CD14-positive monocyte (primary cell): ENCODE measurements around the gene MACROH2A2. TPM values are rescaled to one million over a fixed set of nuclear protein-coding genes. Genes with fewer than 3 reads are reported as not detected.

Source experiments
- DNase-seq, 3 donors: peaks; one replicate each; pipeline ENCODE4 v3.0.0-alpha.2; 2011 to 2022
- H2AFZ ChIP-seq: 2 replicates; pipeline ENCODE4 v1.6.0; 2012; ENCODE audit warnings: mild to moderate bottlenecking, low read depth, low read length, inconsistent platforms; ENCODE audit not compliant: insufficient read depth, poor library complexity, severe bottlenecking
- H3K27ac ChIP-seq, 2 donors: 1 replicate in 1 of 2; 2 replicates in 1 of 2; pipeline ENCODE4 v1.5.1; 2012 to 2013; ENCODE audit warnings: low read length in 2 of 2, control low read depth in 1 of 2, inconsistent platforms in 1 of 2, low read depth in 1 of 2, mild to moderate bottlenecking in 1 of 2
- H3K27me3 ChIP-seq, 2 donors: one replicate each; pipeline versions ENCODE4 v1.6.0 to v1.6.1; 2011 to 2013; ENCODE audit warnings: low read length in 2 of 2; ENCODE audit not compliant: control insufficient read depth in 2 of 2, insufficient read depth in 2 of 2
- H3K36me3 ChIP-seq, 2 donors: replicated peaks in 1 of 2; 1 replicate in 1 of 2; 2 replicates in 1 of 2; pipeline versions ENCODE4 v1.5.1 to v1.6.1; 2012 to 2013; ENCODE audit warnings: low read length in 2 of 2, control low read depth in 1 of 2, inconsistent platforms in 1 of 2, mild to moderate bottlenecking in 1 of 2; ENCODE audit not compliant: insufficient read depth in 2 of 2, control insufficient read depth in 1 of 2
- H3K4me1 ChIP-seq, 2 donors: 1 replicate in 1 of 2; 2 replicates in 1 of 2; pipeline versions ENCODE4 v1.5.1 to v1.6.1; 2012 to 2013; ENCODE audit warnings: low read length in 2 of 2, control low read depth in 1 of 2, inconsistent platforms in 1 of 2, mild to moderate bottlenecking in 1 of 2, moderate library complexity in 1 of 2; ENCODE audit not compliant: insufficient read depth in 2 of 2, control insufficient read depth in 1 of 2
- H3K4me2 ChIP-seq: replicated peaks from 2 replicates; pipeline ENCODE3; 2012; ENCODE audit warnings: low read length, moderate library complexity, mild to moderate bottlenecking; ENCODE audit not compliant: poor library complexity, severe bottlenecking; ENCODE audit errors: extremely low read depth
- H3K4me3 ChIP-seq, 3 experiments: fragments of 200-600 bp in 1 of 3; sonication (generic) in 1 of 3; replicated peaks in 1 of 3; 1 replicate in 2 of 3; 2 replicates in 1 of 3; pipeline ENCODE4 v1.5.1; 2011 to 2013; ENCODE audit warnings: low read length in 3 of 3, mild to moderate bottlenecking in 3 of 3, control low read depth in 2 of 3, low read depth in 2 of 3, inconsistent platforms in 1 of 3, moderate library complexity in 1 of 3
- H3K79me2 ChIP-seq: 2 replicates; pipeline ENCODE4 v1.6.0; 2012; ENCODE audit warnings: mild to moderate bottlenecking, control low read depth, inconsistent platforms, low read length, moderate library complexity; ENCODE audit not compliant: insufficient read depth
- H3K9ac ChIP-seq: 2 replicates; pipeline ENCODE4 v1.6.0; 2017; ENCODE audit warnings: low read length, mild to moderate bottlenecking; ENCODE audit not compliant: insufficient read depth, poor library complexity, severe bottlenecking
- H3K9me3 ChIP-seq, 2 donors: replicated peaks in 1 of 2; 1 replicate in 1 of 2; 2 replicates in 1 of 2; pipeline versions ENCODE4 v1.5.1 to v1.6.1; 2012 to 2013; ENCODE audit warnings: low read length in 2 of 2, control low read depth in 1 of 2; ENCODE audit not compliant: control insufficient read depth in 1 of 2, insufficient read depth in 1 of 2
- H4K20me1 ChIP-seq: 2 replicates; pipeline ENCODE4 v1.6.0; 2012; ENCODE audit warnings: mild to moderate bottlenecking, low read length, control low read depth, moderate library complexity; ENCODE audit not compliant: insufficient read depth
- H3K27ac Mint-ChIP-seq, 7 donors: one replicate each; pipeline ENCODE4 v1.8.0; 2020; ENCODE audit warnings: mild to moderate bottlenecking in 7 of 7, mixed read lengths in 7 of 7, moderate library complexity in 6 of 7, inconsistent platforms in 2 of 7
- H3K27me3 Mint-ChIP-seq, 3 donors: one replicate each; pipeline ENCODE4 v1.8.0; 2021 to 2022; ENCODE audit warnings: low read depth in 3 of 3, mild to moderate bottlenecking in 3 of 3, mixed read lengths in 3 of 3, moderate library complexity in 3 of 3, inconsistent platforms in 1 of 3
- H3K36me3 Mint-ChIP-seq, 2 donors: one replicate each; pipeline ENCODE4 v1.8.0; 2020; ENCODE audit warnings: mixed read lengths in 2 of 2, inconsistent platforms in 1 of 2, mild to moderate bottlenecking in 1 of 2
- H3K4me1 Mint-ChIP-seq: one replicate; pipeline ENCODE4 v1.8.0; 2020; ENCODE audit warnings: mild to moderate bottlenecking, mixed read lengths
- H3K4me3 Mint-ChIP-seq, 2 donors: one replicate each; pipeline ENCODE4 v1.8.0; 2020; ENCODE audit warnings: mild to moderate bottlenecking in 2 of 2, mixed read lengths in 2 of 2, moderate library complexity in 1 of 2
- H3K9me3 Mint-ChIP-seq, 7 donors: one replicate each; pipeline ENCODE4 v1.8.0; 2020 to 2022; ENCODE audit warnings: mixed read lengths in 7 of 7, mild to moderate bottlenecking in 6 of 7, moderate library complexity in 6 of 7, inconsistent platforms in 2 of 7
- WGBS: methylation state at CpG from one replicate; pipeline ENCODE4 v1.1.5; 2013; ENCODE audit warnings: missing lambda C conversion rate; ENCODE audit not compliant: insufficient coverage; 5-methylcytosine and 5-hydroxymethylcytosine counted together
- intact Hi-C, 2 donors: fragments of 100-400 bp; cut with micrococcal nuclease; formaldehyde crosslinking; loops; one replicate each; pipeline versions ENCODE4 v1.15.0 to v1.15.1; 2023
- polyA plus RNA-seq, 3 donors: library from polyadenylated mRNA; depleted of rRNA in 1 of 3; unstranded in 2 of 3; stranded (reverse) in 1 of 3; fragments of 300-500 nt in 2 of 3; fragments of >200 nt in 1 of 3; fragmentation: Illumina TruSeq in 2 of 3; gene quantifications; 1 replicate in 2 of 3; 2 replicates in 1 of 3; pipeline ENCODE4 v1.2.3, GENCODE V29; 2012 to 2021
- TF ChIP-seq, protein P1 (sequence below): fragments of 200-600 bp; IDR thresholded peaks from one replicate; pipeline ENCODE4 v1.8.0; 2022; ENCODE audit warnings: antibody characterized with exemption, mild to moderate bottlenecking

MACROH2A2 gene
- polyA plus RNA-seq, 3 donors: 1.0 to 1.9 (median 1.7) TPM

DNA sequence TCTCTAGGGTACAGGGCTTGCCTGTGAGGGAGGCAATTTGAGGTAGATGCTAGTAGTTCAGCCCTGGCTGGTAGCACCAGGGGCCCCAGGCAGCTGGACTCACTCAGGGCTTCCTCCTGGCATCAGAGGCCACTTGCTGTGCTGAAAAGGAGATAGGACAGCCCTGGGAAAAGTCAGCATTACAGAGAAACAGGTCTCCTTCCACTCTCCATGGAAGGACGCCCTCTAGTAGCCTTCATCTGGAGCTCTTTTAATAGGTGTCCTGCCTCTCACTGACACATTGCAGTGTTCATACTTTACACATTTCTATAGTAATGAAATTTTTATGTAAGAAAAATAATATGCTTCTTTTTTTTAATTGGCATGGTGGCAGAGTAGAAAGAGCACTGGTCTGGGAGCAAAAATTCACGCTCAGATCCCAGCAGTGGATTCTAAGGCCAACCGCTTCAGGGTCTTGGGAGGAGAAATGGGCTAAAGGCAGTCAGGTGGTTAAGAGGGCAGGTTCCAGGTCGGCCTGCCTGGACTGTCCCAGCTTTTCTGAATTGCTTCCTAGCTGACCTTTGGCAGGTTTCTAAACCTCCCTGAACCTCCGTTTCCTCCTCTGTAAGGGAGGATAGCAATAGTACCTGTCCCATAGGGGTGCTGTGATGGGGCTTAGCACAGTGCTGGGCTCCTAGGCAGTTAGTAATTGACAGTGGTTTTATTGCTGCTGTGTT, 44.2 kb downstream of the MACROH2A2 start:
- H3K79me2 ChIP-seq: no peaks in the 10 kb centered on the region
- TF ChIP-seq, protein P1, sequence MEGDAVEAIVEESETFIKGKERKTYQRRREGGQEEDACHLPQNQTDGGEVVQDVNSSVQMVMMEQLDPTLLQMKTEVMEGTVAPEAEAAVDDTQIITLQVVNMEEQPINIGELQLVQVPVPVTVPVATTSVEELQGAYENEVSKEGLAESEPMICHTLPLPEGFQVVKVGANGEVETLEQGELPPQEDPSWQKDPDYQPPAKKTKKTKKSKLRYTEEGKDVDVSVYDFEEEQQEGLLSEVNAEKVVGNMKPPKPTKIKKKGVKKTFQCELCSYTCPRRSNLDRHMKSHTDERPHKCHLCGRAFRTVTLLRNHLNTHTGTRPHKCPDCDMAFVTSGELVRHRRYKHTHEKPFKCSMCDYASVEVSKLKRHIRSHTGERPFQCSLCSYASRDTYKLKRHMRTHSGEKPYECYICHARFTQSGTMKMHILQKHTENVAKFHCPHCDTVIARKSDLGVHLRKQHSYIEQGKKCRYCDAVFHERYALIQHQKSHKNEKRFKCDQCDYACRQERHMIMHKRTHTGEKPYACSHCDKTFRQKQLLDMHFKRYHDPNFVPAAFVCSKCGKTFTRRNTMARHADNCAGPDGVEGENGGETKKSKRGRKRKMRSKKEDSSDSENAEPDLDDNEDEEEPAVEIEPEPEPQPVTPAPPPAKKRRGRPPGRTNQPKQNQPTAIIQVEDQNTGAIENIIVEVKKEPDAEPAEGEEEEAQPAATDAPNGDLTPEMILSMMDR: no peak
- H3K36me3 ChIP-seq: peaks cover 0 to 12% of the 10 kb centered on the region in 2 donors
- H3K9ac ChIP-seq: no peak overlapping the region
- H3K4me3 ChIP-seq: no peak overlapping the region
- H3K4me1 ChIP-seq: no peaks in the 10 kb centered on the region
- intact Hi-C loops: no loop called here
- H3K36me3 Mint-ChIP-seq: peaks cover 5 to 10% of the 10 kb centered on the region in 2 donors
- H3K4me2 ChIP-seq: no peak overlapping the region
- H4K20me1 ChIP-seq: no peaks in the 10 kb centered on the region
- H2AFZ ChIP-seq: no peak overlapping the region
- H3K27me3 Mint-ChIP-seq: peaks cover 1 to 3% (median 2%) of the 10 kb centered on the region in 3 donors
- H3K4me3 Mint-ChIP-seq: no peak overlapping the region
- peaks cover 5% of the 10 kb centered on the region for H3K4me1 Mint-ChIP-seq
- DNase-seq: no peak
- peaks cover 0 to 3% (median 0%) of the 10 kb centered on the region in 7 donors for H3K9me3 Mint-ChIP-seq
- no peak overlapping the region for H3K27ac Mint-ChIP-seq
- no peaks in the 10 kb centered on the region for H3K27me3 ChIP-seq
- 100% methylated on average over 3 of the region's 5 CpGs for WGBS
- H3K9me3 ChIP-seq: no peaks in the 10 kb centered on the region
- H3K27ac ChIP-seq: no peak overlapping the region

GRCh38 chr10:70097459-70097858, 44.8 kb downstream of the MACROH2A2 start:
- DNase-seq: no peak
- Mint-ChIP-seq H3K4me3 (no peak overlapping the region), H3K27ac (no peak overlapping the region), H3K27me3 (peaks cover 1 to 3% (median 2%) of the 10 kb centered on the region in 3 donors), H3K36me3 (peaks cover 5 to 12% of the 10 kb centered on the region in 2 donors), H3K4me1 (no peaks in the 10 kb centered on the region), H3K9me3 (peaks cover 0 to 3% (median 0%) of the 10 kb centered on the region in 7 donors)
- Histone ChIP-seq H3K27me3 (no peaks in the 10 kb centered on the region), H3K27ac (no peak overlapping the region), H3K4me3 (no peak overlapping the region), H3K79me2 (no peaks in the 10 kb centered on the region), H3K9ac (no peak overlapping the region), H2AFZ (no peak overlapping the region), H3K36me3 (peaks cover 0 to 12% of the 10 kb centered on the region in 2 donors), H3K4me2 (no peak overlapping the region), H3K9me3 (no peaks in the 10 kb centered on the region), H4K20me1 (no peaks in the 10 kb centered on the region), H3K4me1 (no peaks in the 10 kb centered on the region)
- intact Hi-C loops: no loop called here
- TF ChIP-seq, protein P1: no peak
